CD4-positive, alpha-beta memory T cell (primary cell): Measurements from ENCODE around the gene LIMS2. TPM values are rescaled to one million over a fixed set of nuclear protein-coding genes. Genes with fewer than 3 reads are reported as not detected.

Experiments used
- CTCF ChIA-PET: fragments of 350-600 bp; sonication (Branson Sonifier 250); formaldehyde crosslinking; loops from one replicate; lab custom pipeline; 2021; ENCODE audit warnings: inconsistent platforms; ENCODE audit not compliant: partially characterized antibody; lab: Charles Lee
- POLR2A ChIA-PET: fragments of 350-600 bp; sonication (Branson Sonifier 250); formaldehyde crosslinking; loops from one replicate; lab custom pipeline; 2021; ENCODE audit not compliant: partially characterized antibody; lab: Charles Lee
- DNase-seq, 5 donors: peaks; one replicate each; pipeline versions ENCODE4 v3.0.0 to v3.0.0-alpha.2; 2020 to 2022; ENCODE audit warnings: mixed read lengths in 1 of 5
- H3K27ac ChIP-seq: one replicate; pipeline ENCODE4 v1.7.0; 2013; ENCODE audit warnings: low read depth, low read length
- H3K27me3 ChIP-seq: 2 replicates; pipeline ENCODE4 v1.7.0; 2013; ENCODE audit warnings: mild to moderate bottlenecking, low read length, moderate library complexity; ENCODE audit not compliant: insufficient read depth
- H3K36me3 ChIP-seq: 2 replicates; pipeline ENCODE4 v1.7.0; 2013; ENCODE audit warnings: mild to moderate bottlenecking, low read length, moderate library complexity; ENCODE audit not compliant: insufficient read depth
- H3K4me1 ChIP-seq: 2 replicates; pipeline ENCODE4 v1.7.0; 2013; ENCODE audit warnings: mild to moderate bottlenecking, low read length, moderate library complexity; ENCODE audit not compliant: insufficient read depth
- H3K4me3 ChIP-seq, 2 donors: one replicate each; pipeline ENCODE4 v1.7.0; 2013; ENCODE audit warnings: low read length in 2 of 2, mild to moderate bottlenecking in 1 of 2
- H3K9me3 ChIP-seq, 2 donors: one replicate each; pipeline ENCODE4 v1.7.0; 2013; ENCODE audit warnings: low read length in 2 of 2, control low read depth in 1 of 2; ENCODE audit not compliant: control insufficient read depth in 1 of 2
- H3K27ac Mint-ChIP-seq, 7 donors: one replicate each; pipeline ENCODE4 v1.8.0; 2020 to 2021; ENCODE audit warnings: mixed read lengths in 7 of 7, mild to moderate bottlenecking in 6 of 7, inconsistent platforms in 3 of 7, moderate library complexity in 3 of 7
- H3K27me3 Mint-ChIP-seq, 2 donors: one replicate each; pipeline ENCODE4 v1.8.0; 2020 to 2021; ENCODE audit warnings: mixed read lengths in 2 of 2
- H3K36me3 Mint-ChIP-seq, 2 donors: one replicate each; pipeline ENCODE4 v1.8.0; 2020 to 2021; ENCODE audit warnings: mixed read lengths in 2 of 2, inconsistent platforms in 1 of 2, mild to moderate bottlenecking in 1 of 2
- H3K4me1 Mint-ChIP-seq, 4 donors: one replicate each; pipeline ENCODE4 v1.8.0; 2020 to 2021; ENCODE audit warnings: mixed read lengths in 4 of 4, mild to moderate bottlenecking in 1 of 4
- H3K4me3 Mint-ChIP-seq, 8 donors: one replicate each; pipeline ENCODE4 v1.8.0; 2020 to 2021; ENCODE audit warnings: mixed read lengths in 8 of 8, mild to moderate bottlenecking in 7 of 8, moderate library complexity in 6 of 8, inconsistent platforms in 3 of 8
- H3K9me3 Mint-ChIP-seq, 8 donors: one replicate each; pipeline ENCODE4 v1.8.0; 2020 to 2021; ENCODE audit warnings: mixed read lengths in 8 of 8, mild to moderate bottlenecking in 5 of 8, inconsistent platforms in 3 of 8, moderate library complexity in 1 of 8
- intact Hi-C: fragments of 100-400 bp; cut with micrococcal nuclease; formaldehyde crosslinking; loops from one replicate; pipeline ENCODE4 v1.15.1; 2023
- polyA plus RNA-seq, 2 donors: library from polyadenylated mRNA; unstranded; fragments of 300-500 nt; fragmentation: Illumina TruSeq; gene quantifications; one replicate each; pipeline ENCODE4 v1.2.3, GENCODE V29; 2021
- total RNA-seq, 2 experiments: library from RNA; stranded (reverse); gene quantifications; one replicate each; pipeline ENCODE4 v1.2.3, GENCODE V29; 2021

LIMS2 gene
- total and polyA plus RNA-seq, 4 experiments from 2014 or later: 6.0 to 15.9 (median 9.0) TPM

- CTCF ChIA-PET: interaction anchor here (1.3 kb wide), 1 partner anchor 15 kb away, joined by 5 read pairs; no protein-coding TSS in a partner anchor
- intact Hi-C loops: no loop called here
- peaks cover 19% of the 10 kb centered on the region for H3K27me3 ChIP-seq
Observed at GRCh38 chr2:127665267-127665893, 9.9 kb downstream of the LIMS2 start.

GRCh38 chr2:127664895-127665225 lies 10.5 kb downstream of the LIMS2 start:
- no peak overlapping the region for H3K4me3 ChIP-seq
- H3K27me3 ChIP-seq: peaks cover 19% of the 10 kb centered on the region
- POLR2A ChIA-PET: no interaction called here
- peaks cover 34 to 46% of the 10 kb centered on the region in 2 donors for H3K27me3 Mint-ChIP-seq
- peaks cover 0 to 3% (median 0%) of the 10 kb centered on the region in 8 donors for H3K9me3 Mint-ChIP-seq
- H3K4me1 Mint-ChIP-seq: no peaks in the 10 kb centered on the region
- H3K27ac ChIP-seq: no peak overlapping the region
- intact Hi-C loops: no loop called here
- H3K9me3 ChIP-seq: no peaks in the 10 kb centered on the region
- no peaks in the 10 kb centered on the region for H3K36me3 ChIP-seq
- DNase-seq: no peak
- CTCF ChIA-PET: interaction anchor here (1.3 kb wide), 1 partner anchor 14 kb away, joined by 5 read pairs; no protein-coding TSS in a partner anchor
- H3K36me3 Mint-ChIP-seq: no peaks in the 10 kb centered on the region
- no peak overlapping the region for H3K27ac Mint-ChIP-seq
- H3K4me1 ChIP-seq: no peaks in the 10 kb centered on the region
- H3K4me3 Mint-ChIP-seq: no peak overlapping the region

More at GRCh38 chr2:127665267-127665893, 9.9 kb downstream of the LIMS2 start:
- H3K4me1 ChIP-seq: no peaks in the 10 kb centered on the region
- Mint-ChIP-seq H3K9me3 (peaks cover 0 to 6% (median 0%) of the 10 kb centered on the region in 8 donors), H3K4me1 (no peaks in the 10 kb centered on the region), H3K27me3 (peaks cover 35 to 51% of the 10 kb centered on the region in 2 donors), H3K36me3 (no peaks in the 10 kb centered on the region), H3K27ac (no peak overlapping the region), H3K4me3 (no peak overlapping the region)
- H3K36me3 ChIP-seq: no peaks in the 10 kb centered on the region
- no peaks in the 10 kb centered on the region for H3K9me3 ChIP-seq
- no peak overlapping the region for H3K4me3 ChIP-seq
- DNase-seq: no peak
- no peak overlapping the region for H3K27ac ChIP-seq
- POLR2A ChIA-PET: no interaction called here

GRCh38 chr2:127664065-127664894 lies 11.1 kb downstream of the LIMS2 start:
- H3K4me3 Mint-ChIP-seq: no peak overlapping the region
- H3K27me3 Mint-ChIP-seq: peaks cover 32 to 46% of the 10 kb centered on the region in 2 donors
- CTCF ChIA-PET: interaction anchor here (1.3 kb wide), 1 partner anchor 14 kb away, joined by 5 read pairs; no protein-coding TSS in a partner anchor
- H3K36me3 Mint-ChIP-seq: no peaks in the 10 kb centered on the region
- Histone ChIP-seq H3K27ac (no peak overlapping the region), H3K36me3 (no peaks in the 10 kb centered on the region), H3K27me3 (peaks cover 19% of the 10 kb centered on the region), H3K9me3 (no peaks in the 10 kb centered on the region), H3K4me1 (no peaks in the 10 kb centered on the region), H3K4me3 (no peak overlapping the region)
- intact Hi-C loops: no loop called here
- POLR2A ChIA-PET: no interaction called here
- H3K27ac Mint-ChIP-seq: no peak overlapping the region
- H3K9me3 Mint-ChIP-seq: peaks cover 0 to 3% (median 0%) of the 10 kb centered on the region in 8 donors
- no peak for DNase-seq
- H3K4me1 Mint-ChIP-seq: no peaks in the 10 kb centered on the region

- Histone ChIP-seq H3K36me3 (no peaks in the 10 kb centered on the region), H3K4me3 (no peak overlapping the region), H3K9me3 (no peaks in the 10 kb centered on the region), H3K27ac (no peak overlapping the region), H3K27me3 (peaks cover 19% of the 10 kb centered on the region), H3K4me1 (no peaks in the 10 kb centered on the region)
- no peak for DNase-seq
- POLR2A ChIA-PET: no interaction called here
- intact Hi-C loops: no loop called here
- no peaks in the 10 kb centered on the region for H3K36me3 Mint-ChIP-seq
- H3K4me1 Mint-ChIP-seq: no peaks in the 10 kb centered on the region
- no peaks in the 10 kb centered on the region for H3K9me3 Mint-ChIP-seq
- no peak overlapping the region for H3K27ac Mint-ChIP-seq
- H3K27me3 Mint-ChIP-seq: peaks cover 28 to 46% of the 10 kb centered on the region in 2 donors
- CTCF ChIA-PET: interaction anchor here (1.3 kb wide), 1 partner anchor 13 kb away, joined by 5 read pairs; no protein-coding TSS in a partner anchor
- no peak overlapping the region for H3K4me3 Mint-ChIP-seq
Observed at GRCh38 chr2:127663566-127664064, 11.7 kb downstream of the LIMS2 start.

GRCh38 chr2:127662937-127663565 lies 12.3 kb downstream of the LIMS2 start:
- CTCF ChIA-PET: no interaction called here
- POLR2A ChIA-PET: no interaction called here
- Mint-ChIP-seq H3K4me3 (no peak overlapping the region), H3K9me3 (no peaks in the 10 kb centered on the region), H3K4me1 (no peaks in the 10 kb centered on the region), H3K27ac (no peak overlapping the region), H3K36me3 (no peaks in the 10 kb centered on the region), H3K27me3 (peaks cover 28 to 46% of the 10 kb centered on the region in 2 donors)
- intact Hi-C loops: no loop called here
- Histone ChIP-seq H3K27ac (no peak overlapping the region), H3K9me3 (no peaks in the 10 kb centered on the region), H3K27me3 (peaks cover 19% of the 10 kb centered on the region), H3K4me1 (no peaks in the 10 kb centered on the region), H3K36me3 (no peaks in the 10 kb centered on the region), H3K4me3 (no peak overlapping the region)
- no peak for DNase-seq

GRCh38 chr2:127661949-127662510 lies 13.3 kb downstream of the LIMS2 start:
- no peak overlapping the region for H3K4me3 ChIP-seq
- ChIA-PET CTCF (no interaction called here), POLR2A (no interaction called here)
- no peaks in the 10 kb centered on the region for H3K36me3 Mint-ChIP-seq
- H3K4me1 Mint-ChIP-seq: no peaks in the 10 kb centered on the region
- H3K9me3 Mint-ChIP-seq: no peaks in the 10 kb centered on the region
- H3K9me3 ChIP-seq: no peaks in the 10 kb centered on the region
- H3K4me3 Mint-ChIP-seq: no peak overlapping the region
- H3K4me1 ChIP-seq: no peaks in the 10 kb centered on the region
- no peak overlapping the region for H3K27ac ChIP-seq
- peaks cover 19% of the 10 kb centered on the region for H3K27me3 ChIP-seq
- no peak overlapping the region for H3K27ac Mint-ChIP-seq
- no peaks in the 10 kb centered on the region for H3K36me3 ChIP-seq
- intact Hi-C loops: no loop called here
- no peak for DNase-seq
- H3K27me3 Mint-ChIP-seq: peaks cover 24 to 43% of the 10 kb centered on the region in 2 donors
